H9 (cell line): ENCODE measurements around the gene PRR14. TPM values are rescaled to one million over a fixed set of nuclear protein-coding genes. Genes with fewer than 3 reads are reported as not detected.
"Not testable (repeated sequence)": the region's sequence is repeated elsewhere in the genome, so short reads cannot be mapped to it uniquely, and the experiment has no call there.

ENCODE experiments used
- DNase-seq: peaks from one replicate; pipeline ENCODE4 v3.0.0-alpha.2; 2017
- H2AFZ ChIP-seq: one replicate; pipeline ENCODE4 v1.6.1; 2013; ENCODE audit warnings: mild to moderate bottlenecking, low read length, control low read depth, moderate library complexity
- H2AK5ac ChIP-seq: 2 replicates; pipeline ENCODE4 v1.6.1; 2013; ENCODE audit warnings: low read length, control low read depth, mixed read lengths; ENCODE audit not compliant: insufficient read length
- H2BK120ac ChIP-seq: one replicate; pipeline ENCODE4 v1.6.1; 2013; ENCODE audit warnings: low read depth, mild to moderate bottlenecking, low read length, control low read depth, inconsistent platforms; ENCODE audit not compliant: poor library complexity, severe bottlenecking
- H2BK12ac ChIP-seq: 2 replicates; pipeline ENCODE4 v1.6.1; 2013; ENCODE audit warnings: low read length, control low read depth, mixed read lengths, low read depth; ENCODE audit not compliant: insufficient read length
- H2BK15ac ChIP-seq: 2 replicates; pipeline ENCODE4 v1.6.1; 2013; ENCODE audit warnings: low read depth, low read length, control low read depth
- H2BK20ac ChIP-seq: one replicate; pipeline ENCODE4 v1.6.1; 2013; ENCODE audit warnings: low read depth, mild to moderate bottlenecking, low read length, control low read depth, inconsistent platforms; ENCODE audit not compliant: poor library complexity, severe bottlenecking
- H2BK5ac ChIP-seq: 2 replicates; pipeline ENCODE4 v1.6.1; 2013; ENCODE audit warnings: low read length, control low read depth, mixed read lengths; ENCODE audit not compliant: insufficient read length
- H3K14ac ChIP-seq: 2 replicates; pipeline ENCODE4 v1.6.1; 2013; ENCODE audit warnings: low read length, control low read depth; ENCODE audit not compliant: insufficient read depth
- H3K18ac ChIP-seq: 2 replicates; pipeline ENCODE4 v1.6.1; 2013; ENCODE audit warnings: low read depth, mild to moderate bottlenecking, mixed read lengths, low read length, control low read depth; ENCODE audit not compliant: insufficient read length
- H3K23ac ChIP-seq: 2 replicates; pipeline ENCODE4 v1.6.1; 2013; ENCODE audit warnings: low read length, control low read depth, mixed read lengths, low read depth; ENCODE audit not compliant: insufficient read length
- H3K23me2 ChIP-seq: 2 replicates; pipeline ENCODE4 v1.6.1; 2013; ENCODE audit warnings: low read depth, mild to moderate bottlenecking, mixed read lengths, low read length, control low read depth; ENCODE audit not compliant: insufficient read length, poor library complexity, severe bottlenecking
- H3K27ac ChIP-seq: 2 replicates; pipeline ENCODE4 v1.5.1; 2013; ENCODE audit warnings: low read length, control low read depth, mixed read lengths, low read depth; ENCODE audit not compliant: insufficient read length
- H3K27me3 ChIP-seq: 2 replicates; pipeline ENCODE4 v1.6.1; 2013; ENCODE audit warnings: low read length, control low read depth, inconsistent platforms; ENCODE audit not compliant: insufficient read depth
- H3K4ac ChIP-seq: 2 replicates; pipeline ENCODE4 v1.6.1; 2013; ENCODE audit warnings: low read depth, mild to moderate bottlenecking, control low read depth, inconsistent platforms, low read length, moderate library complexity
- H3K4me1 ChIP-seq: 2 replicates; pipeline ENCODE4 v1.6.1; 2013; ENCODE audit warnings: low read length, control low read depth, inconsistent platforms; ENCODE audit not compliant: insufficient read depth
- H3K4me2 ChIP-seq: 2 replicates; pipeline ENCODE4 v1.6.1; 2013; ENCODE audit warnings: low read length, control low read depth, mixed read lengths; ENCODE audit not compliant: insufficient read length, insufficient read depth
- H3K56ac ChIP-seq: 2 replicates; pipeline ENCODE4 v1.6.1; 2013; ENCODE audit warnings: low read depth, mild to moderate bottlenecking, mixed read lengths, low read length, control low read depth; ENCODE audit not compliant: insufficient read length
- H3K79me1 ChIP-seq: 2 replicates; pipeline ENCODE4 v1.6.1; 2013; ENCODE audit warnings: low read depth, mild to moderate bottlenecking, moderate library complexity, low read length, control low read depth, inconsistent platforms; ENCODE audit not compliant: insufficient read depth, poor library complexity, severe bottlenecking
- H3K79me2 ChIP-seq: 2 replicates; pipeline ENCODE4 v1.6.1; 2013; ENCODE audit warnings: low read length, control low read depth, inconsistent platforms; ENCODE audit not compliant: insufficient read depth
- H3K9ac ChIP-seq: 2 replicates; pipeline ENCODE4 v1.6.1; 2013; ENCODE audit warnings: low read length, control low read depth, mixed read lengths; ENCODE audit not compliant: insufficient read length; ENCODE audit errors: extremely low read depth
- H3K9me3 ChIP-seq: one replicate; pipeline ENCODE4 v1.6.1; 2013; ENCODE audit warnings: low read depth, low read length, inconsistent platforms; ENCODE audit not compliant: control insufficient read depth
- H3T11ph ChIP-seq: one replicate; pipeline ENCODE4 v1.6.1; 2013; ENCODE audit warnings: mild to moderate bottlenecking, low read length, control low read depth, inconsistent platforms
- H4K20me1 ChIP-seq: one replicate; pipeline ENCODE4 v1.6.1; 2013; ENCODE audit not compliant: control insufficient read depth, insufficient read length, insufficient read depth
- H4K5ac ChIP-seq: 2 replicates; pipeline ENCODE4 v1.6.1; 2013; ENCODE audit warnings: low read depth, mild to moderate bottlenecking, mixed read lengths, low read length, control low read depth; ENCODE audit not compliant: insufficient read length
- H4K8ac ChIP-seq: replicated peaks from 2 replicates; pipeline ENCODE4 v1.6.1; 2013; ENCODE audit warnings: low read length, control low read depth, mixed read lengths, low read depth; ENCODE audit not compliant: insufficient read length
- H4K91ac ChIP-seq: 2 replicates; pipeline ENCODE4 v1.6.1; 2013; ENCODE audit warnings: low read depth, mild to moderate bottlenecking, moderate library complexity, mixed read lengths, low read length, control low read depth; ENCODE audit not compliant: insufficient read length
- H3K27ac Mint-ChIP-seq, 3 experiments: 2 replicates in 2 of 3; 3 replicates in 1 of 3; pipeline ENCODE4 v1.8.0; 2020 to 2021; ENCODE audit warnings: mixed read lengths in 3 of 3, mild to moderate bottlenecking in 1 of 3, moderate library complexity in 1 of 3
- H3K27me3 Mint-ChIP-seq: 2 replicates; pipeline ENCODE4 v1.8.0; 2021; ENCODE audit warnings: low read depth, mild to moderate bottlenecking, moderate library complexity, mixed read lengths
- H3K36me3 Mint-ChIP-seq, 3 experiments: 2 replicates in 2 of 3; 3 replicates in 1 of 3; pipeline ENCODE4 v1.8.0; 2020 to 2021; ENCODE audit warnings: low read depth in 3 of 3, mixed read lengths in 3 of 3; ENCODE audit not compliant: insufficient read depth in 1 of 3
- H3K4me1 Mint-ChIP-seq, 2 experiments: 2 replicates each; pipeline ENCODE4 v1.8.0; 2020; ENCODE audit warnings: mixed read lengths in 2 of 2
- H3K4me3 Mint-ChIP-seq, 2 experiments: 2 replicates in 1 of 2; 3 replicates in 1 of 2; pipeline ENCODE4 v1.8.0; 2020 to 2021; ENCODE audit warnings: mild to moderate bottlenecking in 2 of 2, mixed read lengths in 2 of 2, moderate library complexity in 1 of 2
- H3K9me3 Mint-ChIP-seq, 2 experiments: 2 replicates in 1 of 2; 3 replicates in 1 of 2; pipeline ENCODE4 v1.8.0; 2020; ENCODE audit warnings: mild to moderate bottlenecking in 2 of 2, mixed read lengths in 2 of 2, moderate library complexity in 1 of 2
- WGBS: extraction: QIAGEN DNeasy Blood & Tissue Kit; methylation state at CpG from one replicate; pipeline ENCODE4 v1.1.7; 2013; ENCODE audit warnings: missing lambda C conversion rate, low lambda C conversion rate, mixed read lengths; ENCODE audit not compliant: insufficient read length; ENCODE audit errors: extremely low coverage; 5-methylcytosine and 5-hydroxymethylcytosine counted together
- total RNA-seq: library from RNA; stranded (reverse); gene quantifications from 2 replicates; pipeline ENCODE4 v1.2.1, GENCODE V29; 2021
- TF ChIP-seq, protein P1 (sequence below): fragments of 200-600 bp; sonication (generic); conservative IDR thresholded peaks from 3 replicates; pipeline ENCODE4 v1.8.0; 2021; ENCODE audit warnings: antibody characterized with exemption, mild to moderate bottlenecking

PRR14 gene
- total RNA-seq, 1 experiment from 2014 or later: 11.6 TPM

GRCh38 chr16:30628628-30629540 lies 21.9 kb upstream of the PRR14 start:
- no peak overlapping the region for H2BK120ac ChIP-seq
- H3K4ac ChIP-seq: no peak overlapping the region
- H4K20me1 ChIP-seq: no peaks in the 10 kb centered on the region
- H4K8ac ChIP-seq: no peak overlapping the region
- no peaks in the 10 kb centered on the region for H3K27me3 ChIP-seq
- no peak overlapping the region for H3K9ac ChIP-seq
- no peaks in the 10 kb centered on the region for H3K9me3 ChIP-seq
- no CpG with 5 or more reads among the region's 18 CpGs for WGBS
- no peak overlapping the region for H3K56ac ChIP-seq
- H2BK20ac ChIP-seq: no peak overlapping the region
- H3K79me1 ChIP-seq: no peaks in the 10 kb centered on the region
- no peaks in the 10 kb centered on the region for H3K9me3 Mint-ChIP-seq
- H3K27ac ChIP-seq: no peak overlapping the region
- peaks cover 10% of the 10 kb centered on the region for H3K27me3 Mint-ChIP-seq
- no peaks in the 10 kb centered on the region for H3K36me3 Mint-ChIP-seq
- H2AK5ac ChIP-seq: no peak overlapping the region
- H2AFZ ChIP-seq: no peak overlapping the region
- H2BK12ac ChIP-seq: no peak overlapping the region
- no peak overlapping the region for H4K5ac ChIP-seq
- no peak overlapping the region for H3K27ac Mint-ChIP-seq
- no peak overlapping the region for H3K23ac ChIP-seq
- H3K4me1 Mint-ChIP-seq: no peaks in the 10 kb centered on the region; a peak in 1 of 4 replicates
- no peak overlapping the region for H2BK15ac ChIP-seq
- H3K4me2 ChIP-seq: no peak overlapping the region
- H3K4me1 ChIP-seq: no peaks in the 10 kb centered on the region
- no peak overlapping the region for H4K91ac ChIP-seq
- H3K18ac ChIP-seq: no peak overlapping the region
- H3T11ph ChIP-seq: no peak overlapping the region
- DNase-seq: peak; percentile 79
- no peaks in the 10 kb centered on the region for H3K23me2 ChIP-seq
- no peak overlapping the region for H3K14ac ChIP-seq
- no peak overlapping the region for H2BK5ac ChIP-seq
- H3K4me3 Mint-ChIP-seq: no peak overlapping the region
- TF ChIP-seq, protein P1, sequence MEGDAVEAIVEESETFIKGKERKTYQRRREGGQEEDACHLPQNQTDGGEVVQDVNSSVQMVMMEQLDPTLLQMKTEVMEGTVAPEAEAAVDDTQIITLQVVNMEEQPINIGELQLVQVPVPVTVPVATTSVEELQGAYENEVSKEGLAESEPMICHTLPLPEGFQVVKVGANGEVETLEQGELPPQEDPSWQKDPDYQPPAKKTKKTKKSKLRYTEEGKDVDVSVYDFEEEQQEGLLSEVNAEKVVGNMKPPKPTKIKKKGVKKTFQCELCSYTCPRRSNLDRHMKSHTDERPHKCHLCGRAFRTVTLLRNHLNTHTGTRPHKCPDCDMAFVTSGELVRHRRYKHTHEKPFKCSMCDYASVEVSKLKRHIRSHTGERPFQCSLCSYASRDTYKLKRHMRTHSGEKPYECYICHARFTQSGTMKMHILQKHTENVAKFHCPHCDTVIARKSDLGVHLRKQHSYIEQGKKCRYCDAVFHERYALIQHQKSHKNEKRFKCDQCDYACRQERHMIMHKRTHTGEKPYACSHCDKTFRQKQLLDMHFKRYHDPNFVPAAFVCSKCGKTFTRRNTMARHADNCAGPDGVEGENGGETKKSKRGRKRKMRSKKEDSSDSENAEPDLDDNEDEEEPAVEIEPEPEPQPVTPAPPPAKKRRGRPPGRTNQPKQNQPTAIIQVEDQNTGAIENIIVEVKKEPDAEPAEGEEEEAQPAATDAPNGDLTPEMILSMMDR: peak; percentile 87
- H3K79me2 ChIP-seq: no peaks in the 10 kb centered on the region

GRCh38 chr16:30632454-30632853 lies 18.3 kb upstream of the PRR14 start:
- H4K8ac ChIP-seq, H4K5ac ChIP-seq, H3K79me2 ChIP-seq, H3K27ac ChIP-seq, H3K9me3 ChIP-seq, H3K27ac Mint-ChIP-seq, H3K4me1 Mint-ChIP-seq, H3K27me3 ChIP-seq, H3K79me1 ChIP-seq, H3K9ac ChIP-seq, DNase-seq, H3K4ac ChIP-seq, H3K4me3 Mint-ChIP-seq, H2BK120ac ChIP-seq, H3K9me3 Mint-ChIP-seq, H3K4me1 ChIP-seq, H3K14ac ChIP-seq, H2BK20ac ChIP-seq, H3K23ac ChIP-seq, H3K56ac ChIP-seq, H3K4me2 ChIP-seq, H3K27me3 Mint-ChIP-seq, H2AFZ ChIP-seq, H2BK12ac ChIP-seq, H2BK15ac ChIP-seq, H3T11ph ChIP-seq, H2AK5ac ChIP-seq, H2BK5ac ChIP-seq, H4K91ac ChIP-seq, H4K20me1 ChIP-seq, H3K36me3 Mint-ChIP-seq, H3K23me2 ChIP-seq, H3K18ac ChIP-seq: not testable (repeated sequence)
- WGBS: no CpG with 5 or more reads among the region's 7 CpGs
